Measurements from ENCODE around the gene ALPP.
"Not testable (repeated sequence)": the region's sequence is repeated elsewhere in the genome, so short reads cannot be mapped to it uniquely, and the experiment has no call there.

ALPP gene

GRCh38 chr2:232385660-232386489 is 7.3 kb downstream of the ALPP start:
- no peaks in the 10 kb centered on the region for H3K36me3 ChIP-seq (ENCODE audit: control insufficient read depth in 2 of 2, insufficient read depth in 2 of 2, low read length in 2 of 2)
- no peaks in the 10 kb centered on the region for H3K9me3 ChIP-seq (ENCODE audit: control insufficient read depth in 2 of 2, low read length in 2 of 2)
- H3K27ac ChIP-seq (ENCODE audit: low read length): no peak overlapping the region
- H3K4me3 ChIP-seq (ENCODE audit: low read length in 2 of 2): no peak overlapping the region
- peaks cover 33 to 46% of the 10 kb centered on the region in 2 donors for H3K27me3 ChIP-seq (ENCODE audit: control insufficient read depth in 1 of 2, insufficient read depth in 2 of 2, low read length in 2 of 2)
- H3K9ac ChIP-seq (ENCODE audit: low read length in 2 of 2): no peak overlapping the region
- H3K4me1 ChIP-seq (ENCODE audit: control insufficient read depth, insufficient read depth, low read length): peaks cover 3% of the 10 kb centered on the region

- H3K27ac ChIP-seq (ENCODE audit: low read length): no peak overlapping the region
- no peaks in the 10 kb centered on the region for H3K36me3 ChIP-seq (ENCODE audit: control insufficient read depth in 2 of 2, insufficient read depth in 2 of 2, low read length in 2 of 2)
- H3K27me3 ChIP-seq (ENCODE audit: control insufficient read depth in 1 of 2, insufficient read depth in 2 of 2, low read length in 2 of 2): peaks cover 33 to 48% of the 10 kb centered on the region in 2 donors
- peaks cover 3% of the 10 kb centered on the region for H3K4me1 ChIP-seq (ENCODE audit: control insufficient read depth, insufficient read depth, low read length)
- no peaks in the 10 kb centered on the region for H3K9me3 ChIP-seq (ENCODE audit: control insufficient read depth in 2 of 2, low read length in 2 of 2)
- no peak overlapping the region for H3K4me3 ChIP-seq (ENCODE audit: low read length in 2 of 2)
- H3K9ac ChIP-seq (ENCODE audit: low read length in 2 of 2): no peak overlapping the region
Measured at GRCh38 chr2:232386490-232386739, 7.9 kb downstream of the ALPP start.

GRCh38 chr2:232386740-232387450 is 8.3 kb downstream of the ALPP start:
- Histone ChIP-seq H3K36me3 (ENCODE audit: control insufficient read depth in 2 of 2, insufficient read depth in 2 of 2, low read length in 2 of 2) (no peaks in the 10 kb centered on the region), H3K4me1 (ENCODE audit: control insufficient read depth, insufficient read depth, low read length) (peaks cover 3% of the 10 kb centered on the region), H3K9me3 (ENCODE audit: control insufficient read depth in 2 of 2, low read length in 2 of 2) (no peaks in the 10 kb centered on the region), H3K27me3 (ENCODE audit: control insufficient read depth in 1 of 2, insufficient read depth in 2 of 2, low read length in 2 of 2) (peaks cover 32 to 43% of the 10 kb centered on the region in 2 donors), H3K9ac (ENCODE audit: low read length in 2 of 2) (no peak overlapping the region), H3K4me3 (ENCODE audit: low read length in 2 of 2) (no peak overlapping the region), H3K27ac (ENCODE audit: low read length) (no peak overlapping the region)

DNA sequence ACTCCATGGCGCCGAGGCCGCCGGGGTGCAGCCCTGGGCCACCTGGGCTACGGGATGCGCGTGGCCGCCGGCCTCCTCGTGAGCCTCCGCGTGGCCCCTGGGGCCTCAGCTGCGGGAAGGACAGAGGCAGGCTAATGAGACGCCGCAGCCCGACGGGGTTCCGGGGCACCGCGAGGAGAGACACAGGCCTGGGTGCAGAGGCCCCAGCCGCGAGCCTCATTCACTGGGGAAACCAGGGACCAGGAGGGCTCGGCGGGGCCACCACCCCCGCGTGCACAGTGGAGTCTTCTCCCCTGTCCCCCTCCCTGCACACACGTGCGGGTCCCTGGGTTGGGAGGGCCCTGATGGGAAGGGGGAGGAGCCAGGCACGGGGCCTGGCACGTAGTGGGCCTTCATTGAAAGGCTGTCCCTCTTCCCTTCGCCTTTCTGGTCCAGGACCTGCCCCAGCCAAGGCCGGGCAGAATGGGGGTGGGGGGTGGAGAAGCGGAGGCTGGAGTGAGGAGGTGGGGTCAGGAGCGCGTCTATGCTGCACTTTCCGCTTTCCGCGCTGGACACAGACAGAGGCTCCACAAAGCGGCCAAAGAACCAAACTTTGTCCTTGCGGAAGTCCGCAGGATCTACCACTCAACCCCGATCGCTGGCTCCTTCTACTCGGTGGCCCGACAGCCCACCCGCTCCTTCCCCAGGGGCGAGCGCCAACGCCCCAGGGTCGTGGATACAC is 9.1 kb downstream of the ALPP start:
- Histone ChIP-seq H3K4me3 (ENCODE audit: low read length in 2 of 2) (no peak overlapping the region), H3K27ac (ENCODE audit: low read length) (no peak overlapping the region), H3K9me3 (ENCODE audit: control insufficient read depth in 2 of 2, low read length in 2 of 2) (no peaks in the 10 kb centered on the region), H3K27me3 (ENCODE audit: control insufficient read depth in 1 of 2, insufficient read depth in 2 of 2, low read length in 2 of 2) (peaks cover 28 to 38% of the 10 kb centered on the region in 2 donors), H3K9ac (ENCODE audit: low read length in 2 of 2) (no peak overlapping the region), H3K36me3 (ENCODE audit: control insufficient read depth in 2 of 2, insufficient read depth in 2 of 2, low read length in 2 of 2) (no peaks in the 10 kb centered on the region), H3K4me1 (ENCODE audit: control insufficient read depth, insufficient read depth, low read length) (peaks cover 3% of the 10 kb centered on the region)

DNA sequence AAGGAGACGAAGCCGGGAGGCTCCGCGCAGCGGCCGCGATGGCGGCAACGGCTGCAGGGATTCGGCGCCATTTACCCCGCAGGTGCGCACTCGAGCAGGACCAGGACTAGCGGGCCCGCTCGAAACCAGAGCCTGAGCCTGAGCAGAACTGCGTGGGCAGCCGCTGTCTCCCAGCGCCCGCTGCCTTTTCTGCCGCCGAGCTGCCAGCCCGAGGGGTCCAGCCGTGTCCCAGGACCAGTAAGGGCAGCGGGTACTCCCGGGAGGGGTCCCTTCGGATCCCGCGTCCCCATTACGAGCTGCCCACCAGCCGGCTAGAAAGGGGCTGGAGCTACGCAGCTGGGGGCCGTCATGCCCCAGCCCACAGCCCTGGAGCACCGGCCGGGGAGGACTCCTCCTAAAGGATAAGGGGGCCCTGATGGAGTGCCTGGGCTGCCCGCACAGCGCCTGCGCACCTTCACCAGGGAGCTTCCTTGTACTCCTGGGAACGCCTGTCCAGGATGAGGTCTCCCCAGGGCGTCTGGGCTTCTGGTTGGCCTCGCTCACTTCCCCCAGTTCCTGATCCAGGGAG is 9.9 kb downstream of the ALPP start:
- Histone ChIP-seq H3K27ac (ENCODE audit: low read length) (no peak overlapping the region), H3K36me3 (ENCODE audit: control insufficient read depth in 2 of 2, insufficient read depth in 2 of 2, low read length in 2 of 2) (no peaks in the 10 kb centered on the region), H3K4me1 (ENCODE audit: control insufficient read depth, insufficient read depth, low read length) (peaks cover 3% of the 10 kb centered on the region), H3K9me3 (ENCODE audit: control insufficient read depth in 2 of 2, low read length in 2 of 2) (no peaks in the 10 kb centered on the region), H3K4me3 (ENCODE audit: low read length in 2 of 2) (peak overlapping the region in 1 of 2 donors; percentile 35), H3K27me3 (ENCODE audit: control insufficient read depth in 1 of 2, insufficient read depth in 2 of 2, low read length in 2 of 2) (peaks cover 25 to 38% of the 10 kb centered on the region in 2 donors), H3K9ac (ENCODE audit: low read length in 2 of 2) (no peak overlapping the region)

- Histone ChIP-seq H3K27me3 (ENCODE audit: control insufficient read depth in 1 of 2, insufficient read depth in 2 of 2, low read length in 2 of 2) (peaks cover 22 to 38% of the 10 kb centered on the region in 2 donors), H3K36me3 (ENCODE audit: control insufficient read depth in 2 of 2, insufficient read depth in 2 of 2, low read length in 2 of 2) (no peaks in the 10 kb centered on the region), H3K9me3 (ENCODE audit: control insufficient read depth in 2 of 2, low read length in 2 of 2) (no peaks in the 10 kb centered on the region), H3K4me3 (ENCODE audit: low read length in 2 of 2) (no peak overlapping the region), H3K27ac (ENCODE audit: low read length) (no peak overlapping the region), H3K4me1 (ENCODE audit: control insufficient read depth, insufficient read depth, low read length) (peaks cover 3% of the 10 kb centered on the region), H3K9ac (ENCODE audit: low read length in 2 of 2) (no peak overlapping the region)
Measured at GRCh38 chr2:232389327-232389726, 10.8 kb downstream of the ALPP start.

DNA sequence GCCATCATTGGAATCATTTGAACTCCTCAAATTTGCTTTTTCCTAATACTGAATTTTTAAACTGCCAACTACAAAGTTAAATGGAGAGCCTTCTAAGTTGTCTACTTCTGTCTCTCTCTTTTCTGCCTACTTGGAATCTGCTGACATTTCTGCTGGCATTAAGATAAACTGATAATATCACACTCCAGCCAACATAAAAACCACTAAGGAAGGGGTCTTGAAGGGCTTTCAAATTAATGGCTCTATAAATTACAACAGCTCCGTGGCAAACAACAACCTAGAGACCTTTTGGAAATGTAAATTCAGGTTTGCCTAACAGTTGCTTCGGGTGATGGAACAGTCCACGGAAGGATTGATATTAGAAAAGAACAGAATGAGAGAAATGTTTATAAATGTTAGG is 12.1 kb downstream of the ALPP start:
- peaks cover 22 to 38% of the 10 kb centered on the region in 2 donors for H3K27me3 ChIP-seq (ENCODE audit: control insufficient read depth in 1 of 2, insufficient read depth in 2 of 2, low read length in 2 of 2)
- H3K4me1 ChIP-seq (ENCODE audit: control insufficient read depth, insufficient read depth, low read length): peaks cover 3% of the 10 kb centered on the region
- H3K4me3 ChIP-seq (ENCODE audit: low read length in 2 of 2): no peak overlapping the region
- no peaks in the 10 kb centered on the region for H3K9me3 ChIP-seq (ENCODE audit: control insufficient read depth in 2 of 2, low read length in 2 of 2)
- no peak overlapping the region for H3K27ac ChIP-seq (ENCODE audit: low read length)
- H3K36me3 ChIP-seq (ENCODE audit: control insufficient read depth in 2 of 2, insufficient read depth in 2 of 2, low read length in 2 of 2): no peaks in the 10 kb centered on the region
- H3K9ac ChIP-seq (ENCODE audit: low read length in 2 of 2): no peak overlapping the region

- no peak overlapping the region for H3K4me3 ChIP-seq (ENCODE audit: low read length in 2 of 2)
- H3K9me3 ChIP-seq (ENCODE audit: control insufficient read depth in 2 of 2, low read length in 2 of 2): no peaks in the 10 kb centered on the region
- H3K36me3 ChIP-seq (ENCODE audit: control insufficient read depth in 2 of 2, insufficient read depth in 2 of 2, low read length in 2 of 2): no peaks in the 10 kb centered on the region
- no peaks in the 10 kb centered on the region for H3K4me1 ChIP-seq (ENCODE audit: control insufficient read depth, insufficient read depth, low read length)
- no peak overlapping the region for H3K9ac ChIP-seq (ENCODE audit: low read length in 2 of 2)
- peaks cover 12 to 17% of the 10 kb centered on the region in 2 donors for H3K27me3 ChIP-seq (ENCODE audit: control insufficient read depth in 1 of 2, insufficient read depth in 2 of 2, low read length in 2 of 2)
- no peak overlapping the region for H3K27ac ChIP-seq (ENCODE audit: low read length)
Measured at GRCh38 chr2:232393556-232393955, 15.0 kb downstream of the ALPP start.

DNA sequence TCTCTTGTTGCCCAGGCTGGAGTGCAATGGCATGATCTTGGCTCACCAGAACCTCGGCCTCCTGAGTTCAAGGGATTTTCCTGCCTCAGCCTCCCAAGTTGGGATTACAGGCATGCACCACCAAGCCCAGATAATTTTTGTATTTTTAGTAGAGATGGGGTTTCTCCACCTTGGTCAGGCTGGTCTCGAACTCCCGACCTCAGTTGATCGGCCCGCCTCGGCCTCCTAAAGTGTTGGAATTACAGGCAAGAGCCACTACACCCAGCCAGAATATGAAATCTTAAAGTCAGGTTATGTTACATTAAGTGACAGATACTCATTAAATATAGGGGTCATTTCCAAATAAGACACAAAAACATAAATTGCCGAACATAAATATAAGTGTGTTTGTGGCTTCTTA is 15.9 kb downstream of the ALPP start:
- not testable (repeated sequence) for H3K9me3 ChIP-seq (ENCODE audit: control insufficient read depth in 2 of 2, low read length in 2 of 2); H3K9ac ChIP-seq (ENCODE audit: low read length in 2 of 2); H3K27ac ChIP-seq (ENCODE audit: low read length); H3K4me3 ChIP-seq (ENCODE audit: low read length in 2 of 2); H3K4me1 ChIP-seq (ENCODE audit: control insufficient read depth, insufficient read depth, low read length); H3K36me3 ChIP-seq (ENCODE audit: control insufficient read depth in 2 of 2, insufficient read depth in 2 of 2, low read length in 2 of 2)
- peaks cover 11 to 14% of the 10 kb centered on the region in 2 donors for H3K27me3 ChIP-seq (ENCODE audit: control insufficient read depth in 1 of 2, insufficient read depth in 2 of 2, low read length in 2 of 2)

DNA sequence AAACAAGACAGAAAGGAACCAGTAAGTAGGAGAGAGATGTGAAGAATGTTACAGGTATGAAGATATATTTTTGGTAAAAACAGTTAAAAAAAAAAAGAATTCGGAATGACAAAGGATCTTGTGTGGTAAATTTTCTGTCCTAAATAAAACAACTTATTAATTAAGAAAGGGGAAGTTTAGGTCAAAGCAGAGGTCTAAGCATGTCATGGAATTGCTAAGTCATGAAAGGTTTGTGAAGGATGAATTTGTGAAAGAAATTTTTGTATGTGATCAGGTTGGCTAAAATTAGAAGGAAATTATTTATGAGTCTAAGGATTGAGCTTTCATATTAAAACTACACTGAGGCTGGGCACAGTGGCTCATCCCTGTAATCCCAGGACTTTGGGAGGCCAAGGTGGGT is 17.0 kb downstream of the ALPP start:
- H3K36me3 ChIP-seq (ENCODE audit: control insufficient read depth in 2 of 2, insufficient read depth in 2 of 2, low read length in 2 of 2): no peaks in the 10 kb centered on the region
- no peak overlapping the region for H3K9ac ChIP-seq (ENCODE audit: low read length in 2 of 2)
- peaks cover 9 to 11% of the 10 kb centered on the region in 2 donors for H3K27me3 ChIP-seq (ENCODE audit: control insufficient read depth in 1 of 2, insufficient read depth in 2 of 2, low read length in 2 of 2)

More for the DNA sequence above, 17.0 kb downstream of the ALPP start:
- no peaks in the 10 kb centered on the region for H3K4me1 ChIP-seq (ENCODE audit: control insufficient read depth, insufficient read depth, low read length)
- H3K9me3 ChIP-seq (ENCODE audit: control insufficient read depth in 2 of 2, low read length in 2 of 2): no peaks in the 10 kb centered on the region
- no peak overlapping the region for H3K27ac ChIP-seq (ENCODE audit: low read length)
- no peak overlapping the region for H3K4me3 ChIP-seq (ENCODE audit: low read length in 2 of 2)
